Measurements from ENCODE around the gene GABRD.

DNA sequence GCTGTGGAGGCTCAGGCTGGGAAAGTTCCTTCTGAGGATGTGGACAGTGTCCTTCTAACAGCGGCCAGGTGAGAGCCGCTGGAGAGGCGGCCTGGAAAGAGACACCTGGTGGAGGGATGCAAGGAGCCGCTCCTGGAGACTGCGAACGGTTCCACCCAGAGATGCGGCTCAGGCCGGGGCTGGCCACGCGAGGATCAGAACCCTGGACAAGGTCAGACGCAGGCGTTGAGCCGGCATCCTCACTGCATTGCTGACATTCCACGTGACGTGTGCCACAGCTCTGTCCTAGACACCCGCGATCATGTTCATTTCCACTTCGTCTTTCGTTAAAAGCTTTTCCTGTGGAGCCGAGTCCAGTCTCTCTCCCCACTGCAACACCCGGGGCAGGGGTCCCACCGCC is 44.3 kb upstream of the GABRD start:
- TF ChIP-seq, protein P1, sequence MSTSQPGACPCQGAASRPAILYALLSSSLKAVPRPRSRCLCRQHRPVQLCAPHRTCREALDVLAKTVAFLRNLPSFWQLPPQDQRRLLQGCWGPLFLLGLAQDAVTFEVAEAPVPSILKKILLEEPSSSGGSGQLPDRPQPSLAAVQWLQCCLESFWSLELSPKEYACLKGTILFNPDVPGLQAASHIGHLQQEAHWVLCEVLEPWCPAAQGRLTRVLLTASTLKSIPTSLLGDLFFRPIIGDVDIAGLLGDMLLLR (CRISPR knock-in tag; IDR thresholded peaks at IDR 0.05), result no peak
- TF ChIP-seq SRF (IDR thresholded peaks at IDR 0.05; ENCODE audit: low read depth, low read length) (no peak), RFX1 (IDR thresholded peaks at IDR 0.05) (no peak), DNMT1 (CRISPR knock-in tag; IDR thresholded peaks at IDR 0.05) (no peak), USF2 (IDR thresholded peaks at IDR 0.05; ENCODE audit: low read depth, low read length) (no peak), USF2 (CRISPR knock-in tag; IDR thresholded peaks at IDR 0.05; ENCODE audit: borderline replicate concordance) (no peak), ARID5B (CRISPR knock-in tag; IDR thresholded peaks at IDR 0.05) (no peak)
- TF ChIP-seq, protein P2, sequence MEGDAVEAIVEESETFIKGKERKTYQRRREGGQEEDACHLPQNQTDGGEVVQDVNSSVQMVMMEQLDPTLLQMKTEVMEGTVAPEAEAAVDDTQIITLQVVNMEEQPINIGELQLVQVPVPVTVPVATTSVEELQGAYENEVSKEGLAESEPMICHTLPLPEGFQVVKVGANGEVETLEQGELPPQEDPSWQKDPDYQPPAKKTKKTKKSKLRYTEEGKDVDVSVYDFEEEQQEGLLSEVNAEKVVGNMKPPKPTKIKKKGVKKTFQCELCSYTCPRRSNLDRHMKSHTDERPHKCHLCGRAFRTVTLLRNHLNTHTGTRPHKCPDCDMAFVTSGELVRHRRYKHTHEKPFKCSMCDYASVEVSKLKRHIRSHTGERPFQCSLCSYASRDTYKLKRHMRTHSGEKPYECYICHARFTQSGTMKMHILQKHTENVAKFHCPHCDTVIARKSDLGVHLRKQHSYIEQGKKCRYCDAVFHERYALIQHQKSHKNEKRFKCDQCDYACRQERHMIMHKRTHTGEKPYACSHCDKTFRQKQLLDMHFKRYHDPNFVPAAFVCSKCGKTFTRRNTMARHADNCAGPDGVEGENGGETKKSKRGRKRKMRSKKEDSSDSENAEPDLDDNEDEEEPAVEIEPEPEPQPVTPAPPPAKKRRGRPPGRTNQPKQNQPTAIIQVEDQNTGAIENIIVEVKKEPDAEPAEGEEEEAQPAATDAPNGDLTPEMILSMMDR (CRISPR knock-in tag; IDR thresholded peaks at IDR 0.05), result no peak

All from HepG2 (cell line).